ENCODE results near the gene PCSK5. TPM values are rescaled to one million over a fixed set of nuclear protein-coding genes. Genes with fewer than 3 reads are reported as not detected.
"Not testable (repeated sequence)": the region's sequence is repeated elsewhere in the genome, so short reads cannot be mapped to it uniquely, and the experiment has no call there.

Gene PCSK5
- polyA plus RNA-seq, 1 donor = 123 TPM

DNA sequence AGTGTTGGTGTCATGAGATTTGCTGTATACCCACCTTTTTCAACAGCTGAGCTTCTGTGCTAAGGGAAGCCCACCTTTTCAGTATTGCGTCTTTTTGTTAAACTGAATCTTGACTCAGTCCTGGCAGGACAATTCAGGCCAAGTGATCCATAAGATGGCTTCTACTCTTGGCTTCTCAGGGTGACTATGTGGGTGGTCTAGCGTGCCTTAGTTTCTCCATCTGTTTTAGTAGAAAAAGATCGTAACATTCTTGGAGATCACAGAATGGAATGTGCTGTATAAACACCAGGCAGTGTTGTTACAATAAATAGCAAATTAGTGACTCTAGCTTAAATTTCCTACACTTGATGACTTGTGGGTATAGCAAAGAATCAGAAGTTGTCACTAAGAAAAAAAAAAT lies 66.6 kb downstream of the PCSK5 start:
- Histone ChIP-seq H3K9me3 (ENCODE audit: control insufficient read depth, low read depth, low read length) (no peaks in the 10 kb centered on the region), H3K27ac (ENCODE audit: low read length) (no peak overlapping the region), H3K4me1 (ENCODE audit: control insufficient read depth, insufficient read depth, low read length) (peaks cover 56% of the 10 kb centered on the region), H3K36me3 (ENCODE audit: control insufficient read depth, insufficient read depth, low read length) (peaks cover 22% of the 10 kb centered on the region), H3K4me3 (ENCODE audit: low read length) (no peak overlapping the region), H3K27me3 (ENCODE audit: control insufficient read depth, insufficient read depth, low read length) (no peaks in the 10 kb centered on the region)
- no CpG with 5 or more reads among the region's 3 CpGs for WGBS (ENCODE audit: insufficient coverage, low lambda C conversion rate)
- no peak for DNase-seq

DNA sequence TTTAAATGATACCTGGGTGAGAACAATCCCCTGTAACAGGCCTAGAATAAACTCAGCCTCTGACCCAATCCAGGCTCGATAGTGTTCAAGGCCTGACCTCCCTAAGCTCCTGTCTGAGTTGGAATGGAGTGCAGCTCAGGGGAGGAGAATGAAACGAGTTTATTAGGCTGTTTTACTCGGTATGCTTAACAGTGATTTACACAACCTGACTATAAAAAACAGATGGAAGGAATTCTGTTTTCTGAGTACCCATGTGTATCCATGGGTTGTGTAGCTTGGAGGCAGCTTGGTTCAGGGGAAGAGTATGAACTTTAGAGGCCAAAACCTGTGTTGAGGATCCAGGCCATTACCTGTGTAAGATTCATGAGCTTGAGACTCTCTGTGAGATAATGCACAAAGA lies 67.8 kb downstream of the PCSK5 start:
- peaks cover 22% of the 10 kb centered on the region for H3K36me3 ChIP-seq (ENCODE audit: control insufficient read depth, insufficient read depth, low read length)
- DNase-seq = no peak
- H3K4me1 ChIP-seq (ENCODE audit: control insufficient read depth, insufficient read depth, low read length) = peaks cover 46% of the 10 kb centered on the region
- H3K27ac ChIP-seq (ENCODE audit: low read length) = peak overlapping the region; percentile 1
- H3K4me3 ChIP-seq (ENCODE audit: low read length) = no peak overlapping the region
- H3K27me3 ChIP-seq (ENCODE audit: control insufficient read depth, insufficient read depth, low read length) = no peaks in the 10 kb centered on the region
- H3K9me3 ChIP-seq (ENCODE audit: control insufficient read depth, low read depth, low read length) = no peaks in the 10 kb centered on the region
- WGBS (ENCODE audit: insufficient coverage, low lambda C conversion rate) = no CpG with 5 or more reads among the region's 3 CpGs

DNA sequence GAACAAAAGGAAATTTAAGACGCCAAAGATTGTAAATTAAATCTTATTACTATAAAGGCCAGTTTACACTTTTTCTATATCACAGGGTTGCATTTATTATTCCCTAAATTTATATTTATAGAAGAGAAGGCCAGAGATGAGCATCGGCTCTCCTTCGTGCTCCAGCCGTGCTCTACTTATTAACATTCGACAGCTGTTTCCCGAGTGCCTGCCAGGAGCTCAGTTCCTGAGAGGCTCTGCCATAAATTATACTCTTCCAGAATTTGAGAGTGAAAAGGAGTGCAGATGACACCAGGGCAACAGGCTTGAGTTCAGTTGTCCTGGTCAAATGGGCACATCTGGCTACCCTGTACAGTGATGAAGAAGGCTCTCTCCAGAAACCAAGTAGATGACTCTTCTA lies 70.1 kb downstream of the PCSK5 start:
- H3K27ac ChIP-seq (ENCODE audit: low read length) = no peak overlapping the region
- no peaks in the 10 kb centered on the region for H3K9me3 ChIP-seq (ENCODE audit: control insufficient read depth, low read depth, low read length)
- DNase-seq = no peak
- WGBS (ENCODE audit: insufficient coverage, low lambda C conversion rate) = 89% methylated on average over 1 of the region's 6 CpGs
- H3K4me1 ChIP-seq (ENCODE audit: control insufficient read depth, insufficient read depth, low read length) = peaks cover 36% of the 10 kb centered on the region
- peaks cover 13% of the 10 kb centered on the region for H3K36me3 ChIP-seq (ENCODE audit: control insufficient read depth, insufficient read depth, low read length)
- no peaks in the 10 kb centered on the region for H3K27me3 ChIP-seq (ENCODE audit: control insufficient read depth, insufficient read depth, low read length)
- H3K4me3 ChIP-seq (ENCODE audit: low read length) = no peak overlapping the region

DNA sequence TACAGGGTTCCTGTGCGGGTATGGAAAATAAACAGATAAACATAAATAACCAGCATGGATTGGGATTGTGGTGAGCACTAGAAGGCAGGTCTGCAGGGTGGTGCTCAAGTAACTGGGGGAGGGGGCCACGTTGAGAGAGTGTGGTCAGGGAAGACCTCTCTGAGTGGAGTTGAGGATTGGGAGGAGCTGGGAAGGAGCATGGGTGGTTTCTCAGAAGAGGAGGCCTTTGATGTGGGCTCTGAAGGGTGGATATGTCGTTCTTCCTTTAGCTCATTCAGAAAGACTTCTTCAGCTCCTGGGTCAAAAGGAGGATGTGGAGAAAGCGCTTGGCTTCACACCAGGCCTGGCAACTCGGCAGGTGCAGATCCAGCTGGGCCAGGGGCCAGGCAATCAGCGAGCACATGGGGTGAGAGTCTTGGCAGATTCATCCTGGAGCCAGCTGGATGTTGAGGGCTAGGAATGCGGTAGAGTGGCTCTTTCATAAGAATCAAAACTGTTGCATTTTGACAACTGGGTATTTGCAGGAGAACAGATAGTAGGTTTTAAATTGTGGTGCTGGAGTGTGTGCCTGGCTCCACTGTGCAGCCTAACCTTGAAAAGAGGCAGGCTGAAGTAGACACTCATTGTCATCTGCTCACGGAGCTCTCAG lies 71.7 kb downstream of the PCSK5 start:
- WGBS (ENCODE audit: insufficient coverage, low lambda C conversion rate) = no CpG with 5 or more reads among the region's 8 CpGs
- Histone ChIP-seq H3K4me1 (ENCODE audit: control insufficient read depth, insufficient read depth, low read length) (peaks cover 20% of the 10 kb centered on the region), H3K27ac (ENCODE audit: low read length) (no peak overlapping the region), H3K9me3 (ENCODE audit: control insufficient read depth, low read depth, low read length) (no peaks in the 10 kb centered on the region), H3K4me3 (ENCODE audit: low read length) (no peak overlapping the region), H3K36me3 (ENCODE audit: control insufficient read depth, insufficient read depth, low read length) (peaks cover 10% of the 10 kb centered on the region), H3K27me3 (ENCODE audit: control insufficient read depth, insufficient read depth, low read length) (no peaks in the 10 kb centered on the region)
- DNase-seq = no peak

DNA sequence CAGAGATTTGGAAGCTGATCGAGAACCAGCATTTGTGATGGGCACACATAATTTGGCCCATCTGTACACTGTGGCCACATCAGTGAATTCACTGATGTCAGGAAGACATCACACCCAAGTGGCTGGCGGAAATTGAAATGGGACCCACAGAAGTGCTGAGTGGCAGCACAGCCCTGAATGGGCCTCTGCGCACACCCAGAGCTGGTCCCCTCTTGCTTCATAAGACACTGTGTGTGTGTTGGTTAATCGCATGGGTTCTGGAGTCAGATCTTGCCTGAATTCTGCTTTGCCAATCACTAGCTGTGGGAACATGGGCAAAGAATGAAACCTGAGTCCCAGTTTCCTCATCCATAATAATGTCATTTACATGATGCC lies 72.2 kb downstream of the PCSK5 start:
- H3K27me3 ChIP-seq (ENCODE audit: control insufficient read depth, insufficient read depth, low read length) = no peaks in the 10 kb centered on the region
- peaks cover 14% of the 10 kb centered on the region for H3K36me3 ChIP-seq (ENCODE audit: control insufficient read depth, insufficient read depth, low read length)
- no peaks in the 10 kb centered on the region for H3K9me3 ChIP-seq (ENCODE audit: control insufficient read depth, low read depth, low read length)
- no peak overlapping the region for H3K27ac ChIP-seq (ENCODE audit: low read length)
- no peak overlapping the region for H3K4me3 ChIP-seq (ENCODE audit: low read length)
- peaks cover 20% of the 10 kb centered on the region for H3K4me1 ChIP-seq (ENCODE audit: control insufficient read depth, insufficient read depth, low read length)
- no CpG with 5 or more reads among the region's 4 CpGs for WGBS (ENCODE audit: insufficient coverage, low lambda C conversion rate)
- DNase-seq = no peak

DNA sequence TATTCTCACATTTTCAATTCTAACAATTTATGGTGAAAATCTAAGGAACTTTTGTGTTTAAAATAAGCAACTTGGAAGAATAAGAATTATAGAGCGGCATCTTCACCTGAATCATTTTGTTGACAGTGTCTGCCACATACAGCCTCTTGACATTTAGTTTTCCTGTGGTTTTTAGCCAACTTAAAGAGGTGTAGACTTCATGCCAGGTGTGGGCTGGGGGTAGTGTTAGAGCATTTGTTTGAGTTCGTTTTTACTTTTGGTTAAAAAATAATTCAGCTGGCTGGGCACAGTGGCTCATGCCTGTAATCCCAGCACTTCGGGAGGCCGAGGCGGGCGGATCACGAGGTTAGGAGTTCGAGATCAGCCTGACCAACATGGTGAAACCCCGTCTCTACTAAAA lies 72.8 kb downstream of the PCSK5 start:
- 100% methylated on average over 1 of the region's 9 CpGs for WGBS (ENCODE audit: insufficient coverage, low lambda C conversion rate)
- not testable (repeated sequence) for DNase-seq

DNA sequence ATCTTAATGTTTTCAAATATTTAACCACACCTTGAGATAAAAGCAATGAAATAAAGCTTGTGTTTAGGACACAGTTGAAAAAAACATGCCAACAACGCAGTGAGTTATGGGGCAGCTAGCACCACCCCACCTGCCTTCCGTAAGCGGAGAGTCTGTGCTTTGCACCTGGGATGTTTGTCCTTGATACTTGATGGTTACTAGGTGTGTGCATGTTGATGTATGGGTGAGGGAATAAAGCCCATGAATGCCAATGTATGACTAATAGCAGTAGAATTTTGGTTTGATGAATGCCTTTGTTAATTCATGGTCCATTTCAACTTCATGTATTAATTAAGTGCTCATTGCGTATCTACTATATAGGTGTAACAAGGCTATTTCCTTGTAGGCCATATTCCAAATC lies 74.0 kb downstream of the PCSK5 start:
- no peak overlapping the region for H3K27ac ChIP-seq (ENCODE audit: low read length)
- peak; percentile 24 to 63 for DNase-seq
- 80% methylated on average over 1 of the region's 4 CpGs for WGBS (ENCODE audit: insufficient coverage, low lambda C conversion rate)

More for the DNA sequence above, 72.8 kb downstream of the PCSK5 start:
- not testable (repeated sequence) for H3K4me3 ChIP-seq (ENCODE audit: low read length); H3K27ac ChIP-seq (ENCODE audit: low read length); H3K9me3 ChIP-seq (ENCODE audit: control insufficient read depth, low read depth, low read length); H3K27me3 ChIP-seq (ENCODE audit: control insufficient read depth, insufficient read depth, low read length)
- H3K4me1 ChIP-seq (ENCODE audit: control insufficient read depth, insufficient read depth, low read length) = peaks cover 15% of the 10 kb centered on the region
- peaks cover 12% of the 10 kb centered on the region for H3K36me3 ChIP-seq (ENCODE audit: control insufficient read depth, insufficient read depth, low read length)

DNA sequence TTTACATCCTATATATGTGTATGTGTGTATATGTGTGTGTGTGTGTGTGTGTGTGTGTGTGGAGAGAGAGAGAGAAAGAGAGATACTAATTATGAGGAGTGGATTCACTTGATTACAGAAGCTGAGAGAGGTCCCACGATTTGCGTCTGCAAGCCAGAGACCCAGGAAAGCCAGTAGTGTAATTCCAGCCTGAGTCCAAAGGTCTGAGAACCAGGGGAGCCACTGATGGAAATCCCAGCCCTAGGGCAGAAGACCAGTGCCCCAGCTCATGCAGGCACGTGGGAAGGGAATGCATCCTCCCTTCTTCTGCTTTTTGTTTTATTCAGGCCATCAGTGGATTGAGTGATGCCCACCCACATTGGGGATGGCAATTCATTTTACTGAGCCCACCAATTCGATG lies 74.8 kb downstream of the PCSK5 start:
- Histone ChIP-seq H3K27me3 (ENCODE audit: control insufficient read depth, insufficient read depth, low read length) (no peaks in the 10 kb centered on the region), H3K27ac (ENCODE audit: low read length) (no peak overlapping the region), H3K4me1 (ENCODE audit: control insufficient read depth, insufficient read depth, low read length) (peaks cover 13% of the 10 kb centered on the region), H3K9me3 (ENCODE audit: control insufficient read depth, low read depth, low read length) (no peaks in the 10 kb centered on the region), H3K36me3 (ENCODE audit: control insufficient read depth, insufficient read depth, low read length) (peaks cover 7% of the 10 kb centered on the region), H3K4me3 (ENCODE audit: low read length) (no peak overlapping the region)
- no CpG with 5 or more reads among the region's 4 CpGs for WGBS (ENCODE audit: insufficient coverage, low lambda C conversion rate)
- DNase-seq = peak; percentile 52 to 77

More for the DNA sequence above, 74.0 kb downstream of the PCSK5 start:
- Histone ChIP-seq H3K36me3 (ENCODE audit: control insufficient read depth, insufficient read depth, low read length) (peaks cover 10% of the 10 kb centered on the region), H3K4me1 (ENCODE audit: control insufficient read depth, insufficient read depth, low read length) (peaks cover 13% of the 10 kb centered on the region), H3K27me3 (ENCODE audit: control insufficient read depth, insufficient read depth, low read length) (no peaks in the 10 kb centered on the region), H3K4me3 (ENCODE audit: low read length) (no peak overlapping the region), H3K9me3 (ENCODE audit: control insufficient read depth, low read depth, low read length) (no peaks in the 10 kb centered on the region)

DNA sequence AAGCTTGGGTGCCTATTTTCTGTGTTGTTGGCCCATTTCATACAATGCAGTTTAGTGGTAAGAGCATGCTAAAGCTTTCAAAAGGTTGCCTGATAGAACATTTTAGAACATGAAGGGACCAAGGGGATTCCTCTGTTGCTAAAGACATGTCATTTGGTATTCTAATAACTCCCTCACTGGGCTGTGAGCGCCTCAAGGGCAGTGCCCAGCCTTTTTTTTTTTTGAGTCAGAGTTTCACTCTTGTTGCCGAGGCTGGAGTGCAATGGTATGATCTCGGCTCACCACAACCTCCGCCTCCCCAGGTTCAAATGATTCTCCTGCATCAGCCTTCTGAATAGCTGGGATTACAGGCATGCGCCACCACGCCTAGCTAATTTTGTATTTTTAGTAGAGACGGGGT lies 77.1 kb downstream of the PCSK5 start:
- no peaks in the 10 kb centered on the region for H3K27me3 ChIP-seq (ENCODE audit: control insufficient read depth, insufficient read depth, low read length)
- no CpG with 5 or more reads among the region's 7 CpGs for WGBS (ENCODE audit: insufficient coverage, low lambda C conversion rate)
- H3K36me3 ChIP-seq (ENCODE audit: control insufficient read depth, insufficient read depth, low read length) = peaks cover 7% of the 10 kb centered on the region
- H3K27ac ChIP-seq (ENCODE audit: low read length) = no peak overlapping the region
- no peaks in the 10 kb centered on the region for H3K9me3 ChIP-seq (ENCODE audit: control insufficient read depth, low read depth, low read length)
- no peak for DNase-seq
- no peak overlapping the region for H3K4me3 ChIP-seq (ENCODE audit: low read length)
- peaks cover 13% of the 10 kb centered on the region for H3K4me1 ChIP-seq (ENCODE audit: control insufficient read depth, insufficient read depth, low read length)

DNA sequence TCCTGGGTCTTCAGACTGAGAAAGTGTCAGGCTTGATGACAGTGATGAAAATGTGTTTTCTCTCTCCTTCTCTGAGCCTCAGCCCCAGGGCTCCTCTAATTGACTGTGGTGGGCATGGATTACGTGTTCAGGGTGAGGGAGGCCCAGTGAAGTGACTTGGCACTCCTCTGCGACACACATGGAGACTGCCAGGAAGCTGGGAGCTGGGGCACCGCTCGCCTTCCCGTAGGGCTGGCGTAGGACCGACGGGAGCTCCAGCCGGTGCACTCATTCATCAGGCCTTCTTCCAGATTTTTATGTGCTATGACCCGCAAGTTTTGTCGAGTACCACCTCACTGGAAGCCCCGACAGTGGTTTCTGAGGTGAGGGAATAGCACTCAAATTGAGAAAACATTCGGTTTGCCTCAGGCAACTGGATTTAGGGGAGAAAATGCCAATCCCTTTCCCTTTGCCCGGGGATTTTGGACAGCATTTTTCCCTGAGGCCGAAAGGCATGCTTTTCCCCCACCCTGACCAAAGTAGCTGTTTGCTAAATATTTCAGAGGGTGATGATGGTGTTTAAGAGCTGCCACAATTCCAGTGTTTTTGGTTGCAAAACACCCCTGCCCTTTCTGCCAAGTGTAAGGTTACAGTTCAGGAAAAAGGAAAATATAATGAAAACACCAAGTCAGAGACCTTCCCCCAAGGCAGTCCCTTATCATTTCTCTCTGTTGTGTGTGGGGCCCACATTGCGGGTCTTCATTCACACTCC lies 83.7 kb downstream of the PCSK5 start:
- Histone ChIP-seq H3K36me3 (ENCODE audit: control insufficient read depth, insufficient read depth, low read length) (peaks cover 3% of the 10 kb centered on the region), H3K4me1 (ENCODE audit: control insufficient read depth, insufficient read depth, low read length) (no peaks in the 10 kb centered on the region), H3K4me3 (ENCODE audit: low read length) (no peak overlapping the region), H3K27me3 (ENCODE audit: control insufficient read depth, insufficient read depth, low read length) (no peaks in the 10 kb centered on the region), H3K9me3 (ENCODE audit: control insufficient read depth, low read depth, low read length) (no peaks in the 10 kb centered on the region), H3K27ac (ENCODE audit: low read length) (no peak overlapping the region)
- WGBS (ENCODE audit: insufficient coverage, low lambda C conversion rate) = 83% methylated on average over 1 of the region's 16 CpGs
- DNase-seq = no peak

DNA sequence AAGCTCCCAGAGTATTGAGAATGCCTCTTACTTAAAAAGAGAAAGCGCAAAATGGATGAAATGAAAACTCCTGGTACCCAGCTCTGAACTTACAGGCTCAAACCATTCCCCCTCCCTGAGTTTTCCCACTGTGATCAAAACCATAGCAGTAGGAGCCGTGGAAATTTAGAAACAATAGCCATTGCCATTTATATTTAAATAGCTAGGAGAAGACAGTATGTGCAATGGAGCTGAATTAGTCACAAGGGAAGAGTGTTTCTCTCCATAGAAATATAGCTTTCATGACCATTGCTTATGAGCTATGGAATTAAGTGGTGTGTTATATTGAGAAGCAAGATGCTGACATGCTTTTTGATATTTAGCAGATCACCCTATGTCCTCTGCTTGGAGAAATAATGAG lies 84.6 kb downstream of the PCSK5 start:
- Histone ChIP-seq H3K27me3 (ENCODE audit: control insufficient read depth, insufficient read depth, low read length) (no peaks in the 10 kb centered on the region), H3K36me3 (ENCODE audit: control insufficient read depth, insufficient read depth, low read length) (peaks cover 2% of the 10 kb centered on the region), H3K27ac (ENCODE audit: low read length) (no peak overlapping the region), H3K4me3 (ENCODE audit: low read length) (no peak overlapping the region), H3K9me3 (ENCODE audit: control insufficient read depth, low read depth, low read length) (no peaks in the 10 kb centered on the region), H3K4me1 (ENCODE audit: control insufficient read depth, insufficient read depth, low read length) (no peaks in the 10 kb centered on the region)
- WGBS (ENCODE audit: insufficient coverage, low lambda C conversion rate) = 83% methylated on average over 1 of the region's 2 CpGs
- DNase-seq = no peak

Measured in large intestine (tissue), 3 donors.